ENCODE data around the gene PEA15. TPM values are rescaled to one million over a fixed set of nuclear protein-coding genes. Genes with fewer than 3 reads are reported as not detected.

PEA15 gene, protein sequence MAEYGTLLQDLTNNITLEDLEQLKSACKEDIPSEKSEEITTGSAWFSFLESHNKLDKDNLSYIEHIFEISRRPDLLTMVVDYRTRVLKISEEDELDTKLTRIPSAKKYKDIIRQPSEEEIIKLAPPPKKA
- 100 to 1,000 TPM in 1 of 4 donors, 10 to 100 TPM in 3; 15.2 to 116 (median 47.9) TPM for polyA plus RNA-seq
- long read RNA-seq, donor 1 = 0 reads
- long read RNA-seq, donor 2, transcript PEA15-201 (4 exons, 2,471 nt) = major isoform, 8 of 8 reads
- long read RNA-seq, donor 2, partial matches to known transcripts = 0 of 8 reads
- long read RNA-seq, donor 2, other reads (novel, unspliced or antisense) = 0 of 8 reads
- long read RNA-seq, donor 3, transcript PEA15-201 (4 exons, 2,471 nt) = major isoform, 15 of 37 reads
- long read RNA-seq, donor 3, partial matches to known transcripts = 22 of 37 reads
- long read RNA-seq, donor 3, other reads (novel, unspliced or antisense) = 0 of 37 reads
- long read RNA-seq, donor 4, partial matches to known transcripts = 0 of 2 reads
- long read RNA-seq, donor 4, other reads (novel, unspliced or antisense) = 0 of 2 reads
- long read RNA-seq, donor 5, partial matches to known transcripts = 7 of 10 reads
- long read RNA-seq, donor 5, other reads (novel, unspliced or antisense) = 0 of 10 reads
- long read RNA-seq, donor 6, transcript PEA15-201 (4 exons, 2,471 nt) = major isoform, 17 of 58 reads
- long read RNA-seq, donor 6, partial matches to known transcripts = 41 of 58 reads
- long read RNA-seq, donor 6, other reads (novel, unspliced or antisense) = 0 of 58 reads
- long read RNA-seq, donor 7 = 0 reads
- long read RNA-seq, donor 8, transcript PEA15-201 (4 exons, 2,471 nt) = major isoform, 10 of 11 reads
- long read RNA-seq, donor 8, partial matches to known transcripts = 0 of 11 reads
- long read RNA-seq, donor 8, other reads (novel, unspliced or antisense) = 0 of 11 reads
- long read RNA-seq, donor 9, transcript PEA15-201 (4 exons, 2,471 nt) = major isoform, 6 of 16 reads
- long read RNA-seq, donor 9, partial matches to known transcripts = 9 of 16 reads
- long read RNA-seq, donor 9, other reads (novel, unspliced or antisense) = 0 of 16 reads
- long read RNA-seq, donor 10, transcript PEA15-201 (4 exons, 2,471 nt) = major isoform, 29 of 65 reads
- long read RNA-seq, donor 10, partial matches to known transcripts = 36 of 65 reads
- long read RNA-seq, donor 10, other reads (novel, unspliced or antisense) = 0 of 65 reads

- Histone ChIP-seq H3K27ac (ENCODE audit: low read depth in 1 of 3, low read length in 2 of 3) (peak within 1 kb of the TSS; percentile 62 to 85 (median 78)), H3K9me3 (ENCODE audit: control insufficient read depth in 2 of 2, insufficient read depth in 1 of 2, low read depth in 1 of 2, low read length in 1 of 2) (no peaks in the 10 kb centered on the region), H3K4me3 (ENCODE audit: low read depth in 1 of 3, low read length in 3 of 3) (peak within 1 kb of the TSS; percentile 73 to 87 (median 82)), H3K36me3 (ENCODE audit: control insufficient read depth in 3 of 3, insufficient read depth in 2 of 3, low read depth in 1 of 3, low read length in 3 of 3) (peaks cover 0 to 29% (median 0%) of the 10 kb centered on the region in 3 donors), H3K4me1 (ENCODE audit: control insufficient read depth in 3 of 3, insufficient read depth in 2 of 3, low read depth in 1 of 3, low read length in 2 of 3) (peaks cover 0 to 4% (median 0%) of the 10 kb centered on the region in 3 donors), H3K27me3 (ENCODE audit: control insufficient read depth in 3 of 3, insufficient read depth in 3 of 3, low read length in 3 of 3) (no peaks in the 10 kb centered on the region)
- 0 to 1% (median 1%) methylated on average over 58 to 75 of the region's 76 CpGs for WGBS, 3 donors
- FAIRE-seq (no peak), DNase-seq (peak; percentile 66 to 81)
Measured at GRCh38 chr1:160205242-160206035, at the start of gene PEA15. PEA15 (plus strand) TSS chr1:160205384; CDS start chr1:160211545, 6,161 bp downstream.

DNA sequence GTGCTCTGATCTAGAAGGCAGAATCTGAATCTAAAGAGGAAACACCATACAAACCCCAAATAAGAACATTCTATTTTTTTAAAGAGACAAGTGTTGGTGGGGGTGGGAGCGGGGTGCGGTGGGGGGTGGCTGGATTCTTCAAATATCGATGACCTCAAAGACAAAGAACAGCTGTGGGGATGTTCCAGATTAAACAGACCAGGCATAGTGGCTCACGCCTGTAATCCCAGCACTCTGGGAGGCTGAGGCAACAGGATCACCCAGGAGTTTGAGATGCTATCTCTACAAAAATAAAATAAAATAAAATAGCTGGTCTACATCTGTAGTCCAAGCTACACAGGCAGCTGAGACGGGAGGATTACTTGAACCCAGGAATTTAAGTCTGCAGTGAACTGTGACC is 48.8 kb upstream of the PEA15 start:
- Histone ChIP-seq H3K27me3 (ENCODE audit: control insufficient read depth in 3 of 3, insufficient read depth in 3 of 3, low read length in 3 of 3) (no peaks in the 10 kb centered on the region), H3K4me1 (ENCODE audit: control insufficient read depth in 3 of 3, insufficient read depth in 2 of 3, low read depth in 1 of 3, low read length in 2 of 3) (no peaks in the 10 kb centered on the region), H3K4me3 (ENCODE audit: low read depth in 1 of 3, low read length in 3 of 3) (no peak overlapping the region), H3K27ac (ENCODE audit: low read depth in 1 of 3, low read length in 2 of 3) (no peak overlapping the region), H3K9me3 (ENCODE audit: control insufficient read depth in 2 of 2, insufficient read depth in 1 of 2, low read depth in 1 of 2, low read length in 1 of 2) (no peaks in the 10 kb centered on the region), H3K36me3 (ENCODE audit: control insufficient read depth in 3 of 3, insufficient read depth in 2 of 3, low read depth in 1 of 3, low read length in 3 of 3) (no peaks in the 10 kb centered on the region)
- FAIRE-seq = no peak
- 80 to 92% (median 90%) methylated on average over 5 of the region's 5 CpGs for WGBS, 3 donors
- no peak for DNase-seq

GRCh38 chr1:160157174-160157573 is 48.0 kb upstream of the PEA15 start:
- no peaks in the 10 kb centered on the region for H3K9me3 ChIP-seq (ENCODE audit: control insufficient read depth in 2 of 2, insufficient read depth in 1 of 2, low read depth in 1 of 2, low read length in 1 of 2)
- no peaks in the 10 kb centered on the region for H3K4me1 ChIP-seq (ENCODE audit: control insufficient read depth in 3 of 3, insufficient read depth in 2 of 3, low read depth in 1 of 3, low read length in 2 of 3)
- FAIRE-seq = no peak
- no peak overlapping the region for H3K27ac ChIP-seq (ENCODE audit: low read depth in 1 of 3, low read length in 2 of 3)
- H3K27me3 ChIP-seq (ENCODE audit: control insufficient read depth in 3 of 3, insufficient read depth in 3 of 3, low read length in 3 of 3) = no peaks in the 10 kb centered on the region
- no peak for DNase-seq
- H3K4me3 ChIP-seq (ENCODE audit: low read depth in 1 of 3, low read length in 3 of 3) = no peak overlapping the region
- WGBS, 3 donors = 75 to 83% (median 76%) methylated on average over 4 of the region's 4 CpGs
- no peaks in the 10 kb centered on the region for H3K36me3 ChIP-seq (ENCODE audit: control insufficient read depth in 3 of 3, insufficient read depth in 2 of 3, low read depth in 1 of 3, low read length in 3 of 3)

DNA sequence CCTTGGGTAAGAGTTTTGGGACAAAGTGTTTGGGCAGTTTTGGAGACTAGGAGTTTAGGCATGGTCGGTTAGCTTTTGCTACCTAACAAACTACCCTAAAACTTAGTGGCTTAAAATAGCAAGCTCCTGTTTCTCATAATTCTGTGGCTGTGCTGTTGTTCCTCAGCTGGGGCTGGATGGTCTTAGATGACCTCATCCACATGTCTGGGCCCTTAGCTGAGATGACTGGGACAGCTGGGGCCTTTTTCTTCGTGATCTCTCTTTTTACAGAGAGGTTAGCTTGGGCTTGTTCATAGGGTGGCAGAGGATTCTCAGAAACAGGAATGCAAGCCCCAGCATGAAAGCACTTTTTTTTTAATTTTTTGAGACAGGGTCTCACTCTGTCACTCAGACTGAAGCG is 47.2 kb upstream of the PEA15 start:
- Histone ChIP-seq H3K9me3 (ENCODE audit: control insufficient read depth in 2 of 2, insufficient read depth in 1 of 2, low read depth in 1 of 2, low read length in 1 of 2) (no peaks in the 10 kb centered on the region), H3K27me3 (ENCODE audit: control insufficient read depth in 3 of 3, insufficient read depth in 3 of 3, low read length in 3 of 3) (no peaks in the 10 kb centered on the region), H3K27ac (ENCODE audit: low read depth in 1 of 3, low read length in 2 of 3) (no peak overlapping the region), H3K36me3 (ENCODE audit: control insufficient read depth in 3 of 3, insufficient read depth in 2 of 3, low read depth in 1 of 3, low read length in 3 of 3) (no peaks in the 10 kb centered on the region), H3K4me3 (ENCODE audit: low read depth in 1 of 3, low read length in 3 of 3) (no peak overlapping the region), H3K4me1 (ENCODE audit: control insufficient read depth in 3 of 3, insufficient read depth in 2 of 3, low read depth in 1 of 3, low read length in 2 of 3) (no peaks in the 10 kb centered on the region)
- FAIRE-seq (no peak), DNase-seq (no peak)
- WGBS, 3 donors = 84 to 94% (median 86%) methylated on average over 3 of the region's 3 CpGs

DNA sequence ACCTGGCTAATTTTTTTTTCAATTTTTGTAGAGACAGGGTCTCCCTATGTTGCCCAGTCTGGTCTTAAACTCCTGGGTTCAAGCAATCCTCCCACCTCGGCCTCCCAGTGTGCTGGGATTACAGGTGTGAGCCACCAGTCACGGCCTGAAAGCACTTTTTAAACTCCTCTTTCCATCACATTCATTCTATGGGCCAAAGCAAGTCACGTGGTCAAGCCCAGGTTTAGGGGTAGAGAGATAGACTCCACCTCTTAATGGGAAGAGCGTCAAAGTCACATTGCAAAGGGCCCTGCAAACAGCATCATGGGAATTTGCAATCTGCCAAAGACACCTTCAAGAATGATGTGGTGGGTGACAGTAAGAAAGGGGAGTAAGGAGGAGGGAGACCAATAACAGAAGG is 46.6 kb upstream of the PEA15 start:
- no peak for FAIRE-seq
- no peaks in the 10 kb centered on the region for H3K4me1 ChIP-seq (ENCODE audit: control insufficient read depth in 3 of 3, insufficient read depth in 2 of 3, low read depth in 1 of 3, low read length in 2 of 3)
- H3K9me3 ChIP-seq (ENCODE audit: control insufficient read depth in 2 of 2, insufficient read depth in 1 of 2, low read depth in 1 of 2, low read length in 1 of 2) = no peaks in the 10 kb centered on the region
- DNase-seq = no peak
- H3K27ac ChIP-seq (ENCODE audit: low read depth in 1 of 3, low read length in 2 of 3) = no peak overlapping the region
- H3K4me3 ChIP-seq (ENCODE audit: low read depth in 1 of 3, low read length in 3 of 3) = no peak overlapping the region
- no peaks in the 10 kb centered on the region for H3K27me3 ChIP-seq (ENCODE audit: control insufficient read depth in 3 of 3, insufficient read depth in 3 of 3, low read length in 3 of 3)
- H3K36me3 ChIP-seq (ENCODE audit: control insufficient read depth in 3 of 3, insufficient read depth in 2 of 3, low read depth in 1 of 3, low read length in 3 of 3) = no peaks in the 10 kb centered on the region
- 76 to 83% (median 78%) methylated on average over 4 of the region's 4 CpGs for WGBS, 3 donors

DNA sequence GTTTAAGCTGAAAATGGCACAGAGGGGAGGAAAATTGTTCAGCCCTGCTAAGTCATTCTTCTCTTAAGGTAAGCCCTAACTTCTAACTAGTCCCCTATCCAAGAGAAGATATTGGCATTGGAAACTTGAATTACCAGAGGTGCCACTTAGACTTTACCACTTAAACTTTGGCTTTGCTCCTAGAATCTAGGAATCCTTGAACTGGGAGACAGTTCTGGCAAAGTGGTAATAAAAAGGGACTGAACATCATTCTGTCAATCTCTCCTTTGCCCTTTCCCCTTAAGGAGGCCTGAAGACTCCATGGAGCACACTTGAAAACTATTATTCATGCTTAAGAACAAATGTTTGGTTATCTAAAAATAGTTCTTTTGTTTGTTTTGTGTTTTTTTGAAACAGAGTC is 45.3 kb upstream of the PEA15 start:
- H3K27me3 ChIP-seq (ENCODE audit: control insufficient read depth in 3 of 3, insufficient read depth in 3 of 3, low read length in 3 of 3) = no peaks in the 10 kb centered on the region
- H3K36me3 ChIP-seq (ENCODE audit: control insufficient read depth in 3 of 3, insufficient read depth in 2 of 3, low read depth in 1 of 3, low read length in 3 of 3) = no peaks in the 10 kb centered on the region
- H3K27ac ChIP-seq (ENCODE audit: low read depth in 1 of 3, low read length in 2 of 3) = no peak overlapping the region
- no peaks in the 10 kb centered on the region for H3K9me3 ChIP-seq (ENCODE audit: control insufficient read depth in 2 of 2, insufficient read depth in 1 of 2, low read depth in 1 of 2, low read length in 1 of 2)
- H3K4me1 ChIP-seq (ENCODE audit: control insufficient read depth in 3 of 3, insufficient read depth in 2 of 3, low read depth in 1 of 3, low read length in 2 of 3) = no peaks in the 10 kb centered on the region
- no peak for FAIRE-seq
- no peak overlapping the region for H3K4me3 ChIP-seq (ENCODE audit: low read depth in 1 of 3, low read length in 3 of 3)
- DNase-seq = no peak

DNA sequence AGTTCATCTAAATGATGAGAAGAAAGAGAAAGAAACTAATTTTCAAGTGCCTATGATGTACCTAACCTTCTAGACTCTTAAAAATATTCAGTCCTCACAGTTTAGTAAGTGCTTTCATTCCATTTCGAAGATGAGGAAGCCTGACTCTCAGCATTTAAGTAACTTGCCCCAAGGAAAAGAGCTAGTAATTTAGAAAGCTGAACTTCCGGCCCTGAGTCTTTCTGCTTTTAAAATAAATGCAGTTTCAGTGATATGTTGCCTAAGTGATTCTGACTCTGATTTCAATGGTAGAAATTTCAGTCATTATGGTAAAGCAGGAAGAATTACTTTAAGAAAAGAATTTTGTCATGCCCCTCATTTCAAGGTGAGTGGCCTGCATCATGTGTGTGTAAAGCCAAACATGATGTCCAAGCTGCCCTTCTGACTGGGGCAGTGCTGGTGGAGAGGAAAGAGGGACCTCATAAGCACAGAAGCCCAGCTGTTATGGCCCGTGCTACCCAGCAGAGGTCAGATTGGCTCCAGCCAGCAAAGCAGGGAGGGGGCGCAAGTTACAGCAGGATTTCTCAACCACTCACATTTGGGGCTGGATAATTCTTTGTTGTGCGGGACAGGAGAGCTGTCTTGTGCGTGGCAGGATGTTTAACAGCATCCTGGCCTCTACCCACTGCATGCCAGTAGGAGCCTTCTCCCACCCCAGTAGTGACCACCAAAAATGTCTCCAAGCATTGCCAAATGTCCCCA is 43.0 kb upstream of the PEA15 start:
- no peaks in the 10 kb centered on the region for H3K9me3 ChIP-seq (ENCODE audit: control insufficient read depth in 2 of 2, insufficient read depth in 1 of 2, low read depth in 1 of 2, low read length in 1 of 2)
- WGBS, 3 donors = 57 to 80% (median 71%) methylated on average over 6 of the region's 6 CpGs
- FAIRE-seq (no peak), DNase-seq (no peak)
- H3K4me3 ChIP-seq (ENCODE audit: low read depth in 1 of 3, low read length in 3 of 3) = no peak overlapping the region
- no peak overlapping the region for H3K27ac ChIP-seq (ENCODE audit: low read depth in 1 of 3, low read length in 2 of 3)
- H3K27me3 ChIP-seq (ENCODE audit: control insufficient read depth in 3 of 3, insufficient read depth in 3 of 3, low read length in 3 of 3) = no peaks in the 10 kb centered on the region
- no peaks in the 10 kb centered on the region for H3K4me1 ChIP-seq (ENCODE audit: control insufficient read depth in 3 of 3, insufficient read depth in 2 of 3, low read depth in 1 of 3, low read length in 2 of 3)
- H3K36me3 ChIP-seq (ENCODE audit: control insufficient read depth in 3 of 3, insufficient read depth in 2 of 3, low read depth in 1 of 3, low read length in 3 of 3) = no peaks in the 10 kb centered on the region
